GM21526 (cell line): ENCODE results near the gene HS1BP3.

Source experiments
- ATAC-seq: cut with Tn5 transposase; IDR thresholded peaks from one replicate; pipeline ENCODE4 v1.9.1; 2021; ENCODE audit warnings: moderate library complexity; ENCODE audit not compliant: unreplicated experiment, low FRiP score

HS1BP3 gene

DNA sequence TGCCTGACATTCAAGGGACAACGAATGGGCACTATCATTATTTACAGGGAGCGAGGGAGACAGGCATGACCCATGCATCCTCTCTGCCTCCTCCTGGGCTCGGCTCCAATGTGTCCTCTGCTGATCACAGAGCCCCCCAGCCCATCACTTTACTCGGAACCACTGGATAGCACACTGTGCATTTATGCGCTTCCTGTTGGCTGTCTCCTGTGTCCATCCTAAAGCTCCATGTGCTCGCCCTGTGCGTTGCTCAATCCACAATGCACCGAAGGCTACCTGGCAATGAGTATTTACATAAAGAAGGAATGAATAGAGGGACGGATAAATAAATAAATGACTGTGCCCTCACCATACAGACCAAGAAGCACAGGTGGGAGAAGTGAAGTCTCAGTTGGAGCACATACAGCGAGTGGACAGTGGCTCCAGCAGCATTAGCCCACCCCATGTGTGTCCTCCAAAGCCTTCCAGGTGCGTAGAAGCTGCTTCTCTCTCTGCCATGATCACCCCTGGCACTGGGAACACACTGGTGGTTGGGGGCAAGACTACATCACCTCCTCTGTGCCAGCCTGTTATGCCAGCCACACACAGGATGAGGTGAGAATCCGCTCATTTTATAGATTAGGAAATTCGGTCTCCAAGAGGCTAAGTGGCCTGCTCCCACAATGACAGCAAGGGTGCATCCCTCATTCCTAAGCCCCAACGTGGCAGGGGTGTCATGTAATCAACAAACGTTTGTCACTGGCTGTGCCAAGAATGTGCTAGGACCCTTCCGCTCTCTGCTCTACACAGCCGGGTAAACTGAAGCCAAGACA is 13.7 kb upstream of the HS1BP3 start:
- no peak for ATAC-seq

GRCh38 chr2:20664071-20664390 is 13.1 kb upstream of the HS1BP3 start:
- no peak for ATAC-seq

GRCh38 chr2:20663196-20664070 is 12.5 kb upstream of the HS1BP3 start:
- no peak for ATAC-seq

DNA sequence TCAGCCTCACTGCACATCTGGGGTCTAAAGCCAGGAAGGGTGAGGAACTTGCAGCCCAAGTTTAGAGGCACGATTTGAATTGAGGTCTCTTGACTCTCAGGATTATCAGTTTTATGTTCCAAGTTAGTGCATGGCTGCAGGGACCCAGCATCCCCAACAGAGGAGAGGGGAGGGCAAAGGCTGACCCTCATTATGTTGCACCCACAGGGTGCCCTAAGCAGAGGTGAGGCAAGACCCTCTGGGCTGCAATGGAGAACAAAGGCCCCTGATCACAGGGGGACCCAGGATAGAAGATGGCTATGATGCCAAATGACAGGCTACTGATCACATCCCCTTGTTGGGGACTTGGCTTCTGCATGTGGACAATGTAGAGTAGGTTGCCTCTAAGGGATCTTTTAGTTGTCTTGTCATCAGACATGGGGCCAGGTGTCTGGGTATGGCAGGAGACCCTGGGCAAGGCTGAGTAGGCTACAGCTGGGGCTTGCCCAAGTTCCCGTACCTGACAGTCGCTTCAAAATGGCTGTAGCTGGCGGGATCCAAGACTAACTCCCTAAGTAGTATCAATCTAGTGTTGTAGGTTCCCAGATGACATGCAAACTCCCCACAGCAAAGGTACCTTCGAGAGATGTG is 11.5 kb upstream of the HS1BP3 start:
- ATAC-seq, result no peak

DNA sequence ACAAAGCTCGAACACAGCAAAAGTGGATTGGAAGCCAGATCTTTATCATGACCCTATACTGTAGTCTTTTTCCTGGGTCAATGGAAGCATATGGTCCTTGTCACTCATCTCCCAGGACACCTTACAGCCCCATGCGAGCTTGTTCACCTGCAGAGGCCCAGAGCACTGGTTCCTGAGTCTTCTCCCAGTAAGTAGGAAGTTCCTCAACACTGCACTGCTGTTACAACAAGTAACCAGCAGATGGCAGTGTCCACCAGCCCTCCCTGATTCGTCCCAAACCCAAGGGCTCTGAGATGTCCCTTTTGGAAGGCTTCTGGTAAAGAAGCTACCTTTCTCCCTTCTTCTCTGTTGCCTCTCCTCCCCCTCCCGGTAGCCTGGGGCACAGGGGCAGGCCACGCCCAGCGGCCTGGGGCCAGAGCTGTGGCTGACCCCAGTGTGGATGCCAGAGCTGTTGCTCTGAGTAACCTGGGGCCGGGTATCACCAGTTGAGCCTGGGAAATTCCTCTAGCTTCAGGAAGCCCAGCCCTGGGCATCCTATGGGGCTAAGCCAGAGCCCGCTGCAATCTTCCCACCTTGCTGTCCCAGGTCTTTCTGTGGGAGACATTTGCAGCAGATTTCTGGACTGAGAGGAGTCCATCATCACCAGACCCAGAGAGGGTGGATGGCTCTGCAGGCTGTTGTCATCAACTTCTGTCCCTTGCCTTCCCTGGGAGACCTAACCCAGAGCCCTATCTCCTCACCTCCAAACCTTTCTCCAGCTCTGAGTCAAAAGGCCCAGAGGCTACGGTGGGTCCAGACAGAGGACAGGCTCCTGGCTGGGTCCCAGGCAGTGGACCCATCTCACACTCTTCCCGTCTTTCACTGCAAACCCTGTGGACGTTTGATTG is 10.8 kb upstream of the HS1BP3 start:
- ATAC-seq, result peak; percentile 51

- ATAC-seq, result no peak
These were observed 9.9 kb upstream of the HS1BP3 start for GRCh38 chr2:20660506-20661420.

DNA sequence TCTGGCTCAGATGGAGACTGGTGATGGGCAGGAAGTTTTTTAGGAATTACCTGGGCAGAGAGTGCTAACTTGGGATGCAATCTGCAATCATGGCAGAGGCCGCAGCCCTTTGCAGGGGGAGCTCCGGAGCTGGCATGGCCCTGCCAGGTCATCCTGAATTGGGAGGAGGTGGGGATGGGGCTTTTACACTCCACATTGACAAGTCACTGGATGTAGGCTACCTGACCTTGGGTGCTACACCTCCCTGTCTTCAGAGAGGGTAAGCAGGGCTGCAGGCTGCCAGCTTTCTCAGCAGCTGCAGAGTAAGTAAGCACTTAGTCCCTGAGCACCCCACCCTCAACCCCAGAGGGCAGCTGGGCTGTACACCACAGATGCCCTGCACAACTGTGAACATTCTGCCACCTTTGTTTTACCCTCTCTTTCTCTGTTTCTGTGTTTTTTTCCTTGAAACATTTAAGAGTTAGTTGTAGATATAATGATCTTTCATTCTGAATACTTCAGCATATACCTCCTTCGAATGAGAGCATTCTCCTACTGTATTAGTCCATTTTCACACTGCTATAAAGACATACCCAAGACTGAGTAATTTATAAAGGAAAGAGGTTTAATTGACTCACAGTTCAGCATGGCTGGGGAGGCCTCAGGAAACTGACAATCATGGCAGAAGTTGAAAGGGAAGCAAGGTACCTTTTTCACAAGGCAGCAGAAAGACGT is 6.8 kb upstream of the HS1BP3 start:
- no peak for ATAC-seq

GRCh38 chr2:20656561-20656960 is 5.7 kb upstream of the HS1BP3 start:
- no peak for ATAC-seq

DNA sequence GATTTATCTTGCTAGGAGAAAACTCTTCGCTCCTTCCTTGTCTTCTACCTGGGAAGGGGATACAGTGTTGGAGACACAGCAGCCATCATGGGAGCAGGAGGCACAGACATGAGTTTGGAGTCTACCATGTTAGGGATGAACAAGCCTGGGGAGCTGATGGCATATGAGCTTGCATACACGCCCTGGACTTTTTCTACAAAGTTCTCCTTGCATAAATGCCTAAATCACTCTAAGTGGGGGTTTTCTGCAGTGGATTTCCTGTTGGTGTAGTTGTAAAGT is 3.6 kb upstream of the HS1BP3 start:
- no peak for ATAC-seq

- ATAC-seq, result no peak
These were observed 3.0 kb upstream of the HS1BP3 start for GRCh38 chr2:20653695-20654534.

- no peak for ATAC-seq
These were observed 2.0 kb upstream of the HS1BP3 start for GRCh38 chr2:20652673-20653575.

GRCh38 chr2:20652141-20652540 is 1.2 kb upstream of the HS1BP3 start:
- no peak for ATAC-seq

GRCh38 chr2:20651731-20652099 is 817 bp upstream of the HS1BP3 start:
- ATAC-seq, result no peak

DNA sequence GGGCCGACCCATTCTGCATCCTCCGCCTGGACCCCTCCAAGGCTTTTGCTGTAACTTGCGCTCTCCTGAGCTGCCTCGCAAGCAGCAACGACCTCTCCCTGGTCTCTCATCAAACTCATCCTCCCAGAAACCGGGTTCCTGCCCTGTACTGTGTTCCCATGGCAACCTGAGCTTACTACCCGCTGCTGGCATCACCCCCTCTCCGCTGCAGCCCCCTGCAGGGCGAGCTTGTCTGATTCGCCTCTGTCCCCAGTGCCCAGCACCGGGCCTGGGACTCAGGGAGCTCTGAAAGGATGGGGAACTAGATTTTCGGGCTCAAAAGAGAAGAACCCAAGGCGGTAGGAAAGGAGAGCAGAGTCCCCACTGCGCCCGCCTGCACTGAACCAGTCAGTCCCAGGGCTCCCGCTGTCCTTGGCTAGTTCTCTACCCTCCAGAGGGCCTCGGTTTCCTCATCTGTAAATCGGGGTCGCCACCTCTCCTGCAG is 463 bp downstream of the HS1BP3 start:
- ATAC-seq, result no peak

- ATAC-seq, result no peak
These were observed 922 bp downstream of the HS1BP3 start for GRCh38 chr2:20649976-20650375.

- no peak for ATAC-seq
These were observed 1.3 kb downstream of the HS1BP3 start for GRCh38 chr2:20649576-20649975.

DNA sequence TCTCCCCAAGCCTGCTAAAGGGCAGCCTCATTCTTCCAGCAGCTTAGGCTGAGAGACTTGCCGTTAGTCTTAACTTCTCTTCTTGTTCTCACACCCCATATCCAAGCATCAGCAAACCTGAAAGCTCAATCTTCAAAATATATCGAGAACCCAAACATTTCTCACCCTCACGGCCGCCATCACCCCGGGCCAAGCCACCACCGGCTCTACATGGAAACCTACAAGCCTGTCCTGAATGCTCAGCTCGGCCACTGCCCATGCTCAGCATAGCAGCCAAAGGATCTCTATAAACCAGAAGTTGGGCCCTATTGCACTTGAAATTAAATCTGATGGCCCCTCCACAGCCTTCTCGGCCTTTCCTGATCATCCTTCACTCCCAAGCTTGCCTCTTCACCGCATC is 2.1 kb downstream of the HS1BP3 start:
- ATAC-seq, result no peak
